ENCODE data around the gene NPR1. TPM values are rescaled to one million over a fixed set of nuclear protein-coding genes. Genes with fewer than 3 reads are reported as not detected.

The NPR1 gene
- total and polyA plus RNA-seq, 2 of the 4 experiments (the other 2 are of a cell fraction): 0.02 TPM; not detected in 1

- BruUV-seq (replicated peaks): no TSS peak
- intact Hi-C loops (cut with micrococcal nuclease): no loop called here
- WGBS, 2 experiments (ENCODE audit: extremely low coverage in 2 of 2, insufficient read length in 1 of 2): 80% methylated on average over 1 of the region's 5 CpGs; no CpG with 5 or more reads in 1 of the 2 experiments
Observed at GRCh38 chr1:153730468-153730988, 52.0 kb downstream of the NPR1 start.

More at GRCh38 chr1:153730468-153730988, 52.0 kb downstream of the NPR1 start:
- no peak overlapping the region for H3K27ac ChIP-seq (ENCODE audit: insufficient read depth, low read length)
- H2BK20ac ChIP-seq (ENCODE audit: low read depth, low read length): no peak overlapping the region
- H4K8ac ChIP-seq (ENCODE audit: low read depth in 2 of 2, low read length in 2 of 2): no peak overlapping the region
- no peak overlapping the region for H3K9ac ChIP-seq (ENCODE audit: low read depth, low read length)
- H3K56ac ChIP-seq (ENCODE audit: extremely low read depth, insufficient read depth, low read length): no peak overlapping the region
- no peak overlapping the region for H4K5ac ChIP-seq (ENCODE audit: low read depth, low read length)
- no peaks in the 10 kb centered on the region for H3K9me3 ChIP-seq (ENCODE audit: control insufficient read depth, insufficient read depth, low read length)
- in situ Hi-C loops (cut with MboI; ENCODE audit: low sequenced_read_pairs) (no loop called here), dilution Hi-C loops (cut with HindIII; ENCODE audit: low sequenced_read_pairs, unreplicated experiment) (no loop called here)
- POLR2A ChIA-PET (ENCODE audit: unreplicated experiment): no interaction called here
- H2BK120ac ChIP-seq (ENCODE audit: low read depth, low read length): no peak overlapping the region
- 0 out of 2 replicates have a peak, but pooled peaks cover under 1% of the 10 kb centered on the region for H3K36me3 ChIP-seq (ENCODE audit: control insufficient read depth, insufficient read depth, low read length)
- no peak overlapping the region for H4K91ac ChIP-seq (ENCODE audit: insufficient read depth, low read depth, low read length)
- TF ChIP-seq RFX5 (IDR thresholded peaks at IDR 0.05; ENCODE audit: low read depth, low read length): no peak
- TF ChIP-seq USF2 (IDR thresholded peaks at IDR 0.05; ENCODE audit: low read depth, low read length): no peak
- TF ChIP-seq BHLHE40 (IDR thresholded peaks at IDR 0.05; ENCODE audit: low read depth, low read length): no peak
- TF ChIP-seq CEBPB (IDR thresholded peaks at IDR 0.05; ENCODE audit: low read depth, low read length): no peak
- TF ChIP-seq FOS (IDR thresholded peaks at IDR 0.05; ENCODE audit: low read depth, low read length): no peak
- TF ChIP-seq RAD21 (IDR thresholded peaks at IDR 0.05; ENCODE audit: low read length): no peak
- TF ChIP-seq POLR2A (IDR thresholded peaks at IDR 0.05; ENCODE audit: low read depth, low read length): no peak
- no peak for TF ChIP-seq CTCF (conservative IDR thresholded peaks at IDR 0.05; ENCODE audit: low read depth, low read length)
- TF ChIP-seq SMC3 (IDR thresholded peaks at IDR 0.05; ENCODE audit: low read depth, low read length): no peak
- H3K9me1 ChIP-seq (ENCODE audit: insufficient read depth, low read length): peaks cover 6% of the 10 kb centered on the region
- H3K4me2 ChIP-seq (ENCODE audit: low read depth, low read length): no peak overlapping the region
- DNase-seq: no peak
- no peak overlapping the region; the same call in 2 of the 3 replicates for H2BK15ac ChIP-seq (ENCODE audit: low read depth, low read length)
- no peak overlapping the region for H3K18ac ChIP-seq (ENCODE audit: low read depth, low read length)
- no peak overlapping the region for H2AFZ ChIP-seq (replicated peaks; ENCODE audit: low read length, poor library complexity)
- peaks cover 14 to 49% of the 10 kb centered on the region in 2 experiments for H3K79me1 ChIP-seq (ENCODE audit: low read depth in 1 of 2, low read length in 2 of 2)
- no peak overlapping the region for H2AK5ac ChIP-seq (ENCODE audit: low read depth, low read length)
- H2BK5ac ChIP-seq (ENCODE audit: low read depth, low read length, poor library complexity, severe bottlenecking): no peak overlapping the region
- no peaks in the 10 kb centered on the region for H3K27me3 ChIP-seq (ENCODE audit: control insufficient read depth, insufficient read depth, low read length)
- no peak overlapping the region for H3K4ac ChIP-seq (ENCODE audit: low read depth, low read length)
- no peak overlapping the region for H2AK9ac ChIP-seq (replicated peaks; ENCODE audit: low read depth, low read length, poor library complexity)
- no peak overlapping the region for H3K4me3 ChIP-seq (ENCODE audit: insufficient read depth, low read depth, low read length)
- CTCF ChIA-PET: interaction anchor here (0.7 kb wide), 1 partner anchor 22 kb away, joined by 6 read pairs; no protein-coding TSS in a partner anchor
- H4K20me1 ChIP-seq (ENCODE audit: insufficient read depth, low read length): no peaks in the 10 kb centered on the region
- peaks cover 3% of the 10 kb centered on the region for H3K4me1 ChIP-seq (ENCODE audit: control insufficient read depth, insufficient read depth, low read length)
- H3K23ac ChIP-seq (ENCODE audit: low read depth, low read length): no peak overlapping the region
- H3K14ac ChIP-seq (replicated peaks; ENCODE audit: low read depth, low read length): no peak overlapping the region
- no peak for ATAC-seq (ENCODE audit: low read depth)
